Endometrial microvascular endothelial cells (primary cell): ENCODE results near the gene MMGT1. TPM values are rescaled to one million over a fixed set of nuclear protein-coding genes. Genes with fewer than 3 reads are reported as not detected.
"Not testable (repeated sequence)": the region's sequence is repeated elsewhere in the genome, so short reads cannot be mapped to it uniquely, and the experiment has no call there.

Experiments used
- in situ Hi-C: cut with HindIII; loops from 2 replicates; pipeline ENCODE4 v1.10.0; 2017; ENCODE audit warnings: low sequenced_read_pairs, low pct_unique_long_range_greater_than_20kb; ENCODE audit errors: inconsistent ontology term
- total RNA-seq: library from RNA; depleted of rRNA; stranded (reverse); fragments of >200 nt; gene quantifications from one replicate; pipeline ENCODE4 v1.2.3, GENCODE V29; 2015; ENCODE audit errors: inconsistent ontology term

Gene MMGT1
- total RNA-seq, 1 donor from 2014 or later: 19.6 TPM

DNA sequence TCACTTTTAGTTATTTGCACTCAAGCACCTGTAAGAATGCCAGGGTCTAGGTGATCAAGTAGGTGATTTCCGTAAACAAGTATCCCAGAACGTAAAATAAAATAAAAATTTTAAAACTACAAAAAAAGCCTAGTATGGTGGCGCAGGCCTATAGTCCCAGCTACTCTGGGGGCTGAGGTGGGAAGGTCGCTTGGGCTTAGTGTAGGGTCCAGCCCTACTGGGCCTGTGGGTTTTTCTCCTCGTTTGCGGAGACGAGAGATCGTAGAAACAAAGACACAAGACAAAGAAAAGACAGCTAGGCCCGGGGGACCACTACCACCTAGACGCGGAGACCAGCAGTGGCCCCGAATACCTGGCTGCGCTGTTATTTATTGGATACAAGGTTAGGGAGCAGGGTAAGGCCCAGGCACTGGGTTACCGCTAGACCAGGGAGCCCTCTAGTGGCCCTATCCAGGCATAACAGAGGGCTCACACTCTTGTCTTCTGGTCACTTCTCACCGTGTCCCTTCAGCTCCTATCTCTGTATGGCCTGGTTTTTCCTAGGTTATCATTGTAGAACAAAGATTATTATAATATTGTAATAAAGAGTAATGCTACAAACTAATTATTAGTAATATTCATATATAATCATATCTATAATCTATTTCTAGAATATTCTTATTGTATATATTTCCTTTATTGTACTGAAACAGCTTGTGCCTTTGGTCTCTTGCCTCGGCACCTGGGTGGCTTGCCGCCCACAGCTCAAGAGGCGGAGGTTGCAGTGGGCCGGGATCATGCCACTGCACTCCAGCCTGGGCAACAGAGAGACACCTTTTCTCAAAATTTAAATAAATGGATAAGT lies 41.9 kb downstream of the MMGT1 start:
- in situ Hi-C loops: no loop called here

DNA sequence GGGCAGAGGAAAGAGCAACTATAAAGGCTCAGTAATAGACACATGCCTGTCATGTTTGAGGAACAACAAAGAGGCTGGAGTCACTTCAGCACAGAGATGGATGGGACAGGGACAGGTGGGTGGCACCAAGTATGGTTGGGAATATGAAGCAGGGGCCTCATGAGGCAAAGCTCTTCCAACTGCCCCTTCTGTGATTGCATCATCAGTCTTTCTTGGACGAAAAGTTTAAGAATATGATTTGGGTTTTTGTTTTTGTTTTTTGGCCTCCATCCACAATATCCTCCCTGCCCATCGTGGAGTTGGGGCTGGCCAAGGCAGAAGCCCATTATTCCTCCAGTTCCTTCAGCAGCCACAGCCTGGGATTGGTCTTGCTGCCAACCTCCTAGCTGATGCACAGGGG lies 45.9 kb downstream of the MMGT1 start:
- in situ Hi-C loops: no loop called here

GRCh38 chrX:135923353-135923752 lies 50.4 kb downstream of the MMGT1 start:
- in situ Hi-C loops: no loop called here

DNA sequence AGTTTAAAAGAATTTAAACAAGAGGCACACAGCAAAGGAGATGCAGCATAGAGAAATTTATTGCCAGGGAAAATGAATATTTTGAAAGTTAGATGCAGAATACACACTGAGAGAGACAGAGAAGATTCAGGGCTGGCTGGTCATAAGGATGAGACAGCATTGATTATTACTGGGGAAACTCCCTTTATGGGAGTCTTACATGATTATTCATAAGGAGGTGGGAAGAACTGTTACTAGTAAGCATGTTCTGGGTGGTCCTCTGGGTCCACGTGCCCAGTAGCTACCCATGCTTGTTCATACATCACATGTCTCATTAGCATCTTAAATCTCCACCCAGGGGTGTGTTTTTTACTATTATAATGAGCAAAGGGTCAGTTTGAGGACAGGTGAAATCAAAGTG lies 53.3 kb downstream of the MMGT1 start:
- in situ Hi-C loops: not testable (repeated sequence)

DNA sequence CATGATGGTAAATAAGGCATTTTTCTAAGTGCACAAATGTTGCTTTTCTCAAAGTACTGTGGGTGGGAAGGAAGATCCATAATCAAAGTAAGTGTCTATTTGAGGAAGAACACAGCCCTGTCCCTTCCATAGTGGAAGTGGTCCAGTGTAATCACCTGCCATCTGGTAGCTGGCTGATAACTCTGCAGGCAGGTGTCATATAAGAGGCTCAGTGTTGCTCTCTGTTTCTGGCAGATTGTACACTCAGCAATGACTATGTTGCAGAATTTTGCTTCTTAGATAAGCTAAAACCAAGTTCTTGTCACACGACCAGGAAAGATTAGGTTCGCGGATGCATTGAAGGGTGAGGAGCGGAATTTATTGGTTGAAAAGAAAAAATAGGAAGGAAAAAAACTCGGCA lies 59.4 kb downstream of the MMGT1 start:
- in situ Hi-C loops: no loop called here

Other genes starting within 250 kb of the MMGT1 start
- not detected for gene CT45A3, start 205.8 kb downstream of the MMGT1 start, total RNA-seq
- gene CT45A5, start 188.5 kb downstream of the MMGT1 start, total RNA-seq: not detected
- gene CT45A6, start 171.2 kb downstream of the MMGT1 start, total RNA-seq: not detected
- gene CT45A2, start 154.0 kb downstream of the MMGT1 start, total RNA-seq: not detected
- gene CT45A7, start 136.7 kb downstream of the MMGT1 start, total RNA-seq: not detected
- gene CT45A8, start 119.5 kb downstream of the MMGT1 start, total RNA-seq: not detected
- not detected for gene CT45A9, start 102.2 kb downstream of the MMGT1 start, total RNA-seq
- not detected for gene CT45A10, start 80.5 kb downstream of the MMGT1 start, total RNA-seq
- not detected for gene SAGE1, start 80.3 kb downstream of the MMGT1 start, total RNA-seq
- 25.2 TPM for gene SLC9A6, start 11.4 kb upstream of the MMGT1 start, total RNA-seq
- gene FHL1, start 173.5 kb upstream of the MMGT1 start, total RNA-seq: 66.1 TPM